CD4-positive, alpha-beta T cell treated with Interferon alpha-2 for 1 hour (primary cell): ENCODE measurements around the gene MFAP2.

Source experiments
- DNase-seq, 2 donors: peaks; one replicate each; pipeline ENCODE4 v3.0.0-alpha.2; 2020 to 2022

Gene MFAP2

DNA sequence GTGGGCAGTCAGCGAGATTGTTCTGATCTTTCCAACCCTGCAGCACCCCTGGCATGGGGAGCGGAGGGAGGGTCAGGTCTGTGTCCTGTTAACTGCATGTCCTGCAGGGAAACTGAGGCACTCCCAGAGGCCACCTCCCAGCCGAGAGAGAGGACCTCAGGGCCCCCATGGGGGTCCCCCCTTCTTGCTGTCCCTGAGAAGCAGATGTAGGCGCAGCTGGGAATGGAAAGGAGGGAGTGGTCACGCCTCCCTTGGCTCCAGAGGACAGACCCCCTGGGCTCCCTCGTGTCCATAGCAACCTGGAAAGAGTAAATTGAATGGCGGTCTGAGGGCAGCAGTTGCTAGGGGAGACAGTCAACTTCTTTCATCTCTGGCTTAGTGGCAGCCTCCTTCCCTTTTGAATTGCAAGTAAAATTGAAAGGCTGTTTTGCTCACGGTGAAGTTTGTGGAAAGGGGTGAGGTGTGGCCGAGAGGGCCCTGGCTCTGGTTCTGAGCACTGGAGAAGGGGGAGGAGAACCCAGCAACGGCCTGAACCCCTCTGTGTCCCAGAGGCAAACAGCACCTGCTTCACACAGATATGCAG is 53.8 kb downstream of the MFAP2 start:
- no peak for DNase-seq

DNA sequence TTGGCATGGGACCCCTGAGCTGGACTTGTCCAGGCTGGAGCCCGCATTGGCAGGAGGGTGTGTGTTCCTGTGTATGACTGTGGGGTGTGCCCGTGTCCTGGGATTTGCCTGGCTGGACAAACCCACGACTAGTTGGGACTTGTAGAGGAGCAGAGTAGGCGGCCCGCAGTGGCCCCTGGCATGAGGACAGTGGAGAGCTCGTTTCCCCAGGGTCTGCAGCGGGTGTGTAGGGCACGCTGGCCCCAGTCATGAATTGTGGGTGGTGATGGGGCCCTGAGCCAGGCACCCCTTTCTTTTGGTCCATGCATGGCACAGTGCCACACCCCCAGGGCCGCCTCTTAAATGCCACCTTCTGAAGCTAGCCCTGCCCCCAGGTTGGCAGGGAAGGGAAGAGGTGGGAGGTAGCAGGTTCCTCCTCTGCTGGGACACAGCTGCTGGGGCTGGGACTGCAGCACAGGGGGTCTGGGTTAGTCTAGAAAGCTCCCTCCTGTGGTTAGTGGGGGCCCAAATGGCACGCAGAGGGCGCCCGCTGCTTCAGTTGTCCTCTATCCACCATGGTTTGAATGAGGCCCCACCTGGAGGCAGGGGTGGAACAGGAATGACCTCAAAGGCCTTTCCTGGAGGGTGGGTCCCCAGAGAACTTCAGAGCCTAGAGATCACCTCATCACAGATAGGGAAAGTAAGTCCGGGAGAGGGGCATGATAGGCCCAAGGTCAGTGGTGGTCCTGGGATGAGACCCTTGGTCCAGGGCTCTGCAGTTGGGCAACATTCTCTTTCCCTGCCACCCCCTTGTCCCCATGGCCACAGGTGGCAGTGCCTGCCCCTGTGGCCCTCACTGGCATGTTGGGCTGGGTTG is 54.6 kb downstream of the MFAP2 start:
- DNase-seq = no peak

DNA sequence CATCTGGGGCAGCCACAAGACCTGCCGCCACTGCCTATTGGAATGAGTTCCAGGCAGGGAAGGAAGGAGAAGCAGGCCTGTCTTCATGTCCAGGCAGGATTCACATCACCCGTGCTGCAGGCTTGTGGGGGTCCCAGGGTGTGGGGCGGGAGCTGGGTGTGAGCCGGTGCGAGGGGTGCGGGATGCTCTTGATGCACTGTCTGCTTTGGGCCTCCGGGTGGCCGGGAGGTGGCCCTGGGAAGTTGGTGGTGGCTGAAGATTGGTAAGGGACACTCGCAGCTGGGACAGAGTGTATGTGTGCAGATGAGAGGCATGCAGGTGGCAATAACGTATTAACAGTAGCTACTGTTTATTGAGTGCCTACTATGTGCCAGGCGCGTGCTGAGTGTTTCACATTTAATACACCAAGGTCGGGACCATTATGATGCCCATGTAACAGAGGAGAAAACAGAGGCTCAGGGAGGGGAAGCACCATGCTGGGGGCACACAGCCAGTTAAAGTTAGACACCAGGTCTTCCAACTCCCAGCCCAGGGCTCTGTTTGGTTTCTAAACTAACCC is 55.4 kb downstream of the MFAP2 start:
- DNase-seq = no peak
